OCI-LY3 (cell line): ENCODE data around the gene CYP26B1.

Source experiments
- H2AFZ ChIP-seq: fragments of 200-600, 300-600 bp; shearing (Covaris generic); 2 replicates; pipeline ENCODE4 v1.6.0; 2014; ENCODE audit warnings: antibody characterized with exemption, low read depth, low read length
- H3K27ac ChIP-seq: fragments of 200-600, 300-600 bp; sonication (generic); 2 replicates; pipeline ENCODE4 v1.5.1; 2014; ENCODE audit warnings: mild to moderate bottlenecking, low read length, moderate library complexity, mixed read lengths
- H3K27me3 ChIP-seq: fragments of 200-600, 300-600 bp; sonication (generic); 2 replicates; pipeline ENCODE4 v1.6.1; 2014; ENCODE audit warnings: low read depth, low read length, mixed read lengths
- H3K36me3 ChIP-seq: fragments of 200-600, 300-600 bp; sonication (generic); replicated peaks from 2 replicates; pipeline ENCODE3; 2014; ENCODE audit warnings: low read depth, low read length, mixed read lengths
- H3K4me1 ChIP-seq: fragments of 300-600, 200-600 bp; sonication (generic); 2 replicates; pipeline ENCODE4 v1.6.1; 2014; ENCODE audit warnings: low read length, mixed read lengths
- H3K4me2 ChIP-seq: fragments of 200-600, 300-600 bp; sonication (generic); 2 replicates; pipeline ENCODE4 v1.6.1; 2014; ENCODE audit warnings: low read length, mixed read lengths
- H3K4me3 ChIP-seq: fragments of 300-600, 200-600 bp; sonication (generic); 2 replicates; pipeline ENCODE4 v1.5.1; 2014; ENCODE audit warnings: antibody characterized with exemption, mild to moderate bottlenecking, low read length, moderate library complexity
- H3K79me2 ChIP-seq: fragments of 300-600, 200-600 bp; shearing (Covaris generic); 2 replicates; pipeline ENCODE4 v1.6.1; 2014; ENCODE audit warnings: mild to moderate bottlenecking, low read length, mixed read lengths
- H3K9ac ChIP-seq: fragments of 300-600, 200-600 bp; shearing (Covaris generic); 2 replicates; pipeline ENCODE4 v1.6.0; 2014; ENCODE audit warnings: mild to moderate bottlenecking, low read length, moderate library complexity
- H3K9me3 ChIP-seq: fragments of 200-600, 300-600 bp; shearing (Covaris generic); 2 replicates; pipeline ENCODE4 v1.6.1; 2014; ENCODE audit warnings: low read length, mixed read lengths; ENCODE audit not compliant: insufficient read depth
- H4K20me1 ChIP-seq: fragments of 200-600, 300-600 bp; sonication (generic); 2 replicates; pipeline ENCODE4 v1.6.1; 2016; ENCODE audit warnings: low read length, mixed read lengths; ENCODE audit not compliant: insufficient read depth
- EZH2phosphoT487 ChIP-seq: fragments of 200-600 bp; shearing (Covaris generic); IDR thresholded peaks from 2 replicates; pipeline ENCODE4 v1.6.1; 2018; ENCODE audit warnings: antibody characterized with exemption, mixed run types, low read depth
- TF ChIP-seq, protein P1 (sequence below): fragments of 200-600, 300-600 bp; sonication (generic); IDR thresholded peaks from 2 replicates; pipeline ENCODE4 v1.5.1; 2014; ENCODE audit warnings: antibody characterized with exemption, low read length, low read depth

Gene CYP26B1

DNA sequence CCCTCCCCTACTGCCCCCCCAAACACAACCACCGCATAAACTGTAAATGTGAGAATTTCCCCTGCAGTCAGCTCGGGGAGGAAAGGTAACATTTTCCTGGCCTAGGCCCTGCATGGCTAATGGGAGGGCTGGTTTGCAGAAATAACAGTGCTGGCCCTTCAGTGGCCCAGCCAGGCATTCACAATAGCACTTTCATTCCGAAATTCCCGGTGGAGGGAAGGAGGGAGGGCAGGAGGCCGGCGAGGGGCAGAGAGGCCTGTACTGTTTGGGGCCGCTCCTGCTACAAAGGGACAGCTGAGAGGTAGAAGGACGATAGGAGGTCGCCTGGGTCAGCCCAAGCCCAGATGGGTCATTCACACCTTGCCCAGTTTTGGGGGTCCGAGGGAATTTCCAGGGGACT lies 11.3 kb downstream of the CYP26B1 start:
- Histone ChIP-seq H3K9me3 (no peaks in the 10 kb centered on the region), H3K27ac (no peak overlapping the region), H4K20me1 (no peaks in the 10 kb centered on the region), H3K4me1 (no peaks in the 10 kb centered on the region), H2AFZ (no peak overlapping the region), H3K36me3 (no peaks in the 10 kb centered on the region), H3K27me3 (no peaks in the 10 kb centered on the region), H3K4me2 (no peak overlapping the region), H3K9ac (no peak overlapping the region), H3K79me2 (no peaks in the 10 kb centered on the region), H3K4me3 (no peak overlapping the region)
- TF ChIP-seq, protein P1, sequence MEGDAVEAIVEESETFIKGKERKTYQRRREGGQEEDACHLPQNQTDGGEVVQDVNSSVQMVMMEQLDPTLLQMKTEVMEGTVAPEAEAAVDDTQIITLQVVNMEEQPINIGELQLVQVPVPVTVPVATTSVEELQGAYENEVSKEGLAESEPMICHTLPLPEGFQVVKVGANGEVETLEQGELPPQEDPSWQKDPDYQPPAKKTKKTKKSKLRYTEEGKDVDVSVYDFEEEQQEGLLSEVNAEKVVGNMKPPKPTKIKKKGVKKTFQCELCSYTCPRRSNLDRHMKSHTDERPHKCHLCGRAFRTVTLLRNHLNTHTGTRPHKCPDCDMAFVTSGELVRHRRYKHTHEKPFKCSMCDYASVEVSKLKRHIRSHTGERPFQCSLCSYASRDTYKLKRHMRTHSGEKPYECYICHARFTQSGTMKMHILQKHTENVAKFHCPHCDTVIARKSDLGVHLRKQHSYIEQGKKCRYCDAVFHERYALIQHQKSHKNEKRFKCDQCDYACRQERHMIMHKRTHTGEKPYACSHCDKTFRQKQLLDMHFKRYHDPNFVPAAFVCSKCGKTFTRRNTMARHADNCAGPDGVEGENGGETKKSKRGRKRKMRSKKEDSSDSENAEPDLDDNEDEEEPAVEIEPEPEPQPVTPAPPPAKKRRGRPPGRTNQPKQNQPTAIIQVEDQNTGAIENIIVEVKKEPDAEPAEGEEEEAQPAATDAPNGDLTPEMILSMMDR, result no peak
- TF ChIP-seq EZH2phosphoT487, result no peak

DNA sequence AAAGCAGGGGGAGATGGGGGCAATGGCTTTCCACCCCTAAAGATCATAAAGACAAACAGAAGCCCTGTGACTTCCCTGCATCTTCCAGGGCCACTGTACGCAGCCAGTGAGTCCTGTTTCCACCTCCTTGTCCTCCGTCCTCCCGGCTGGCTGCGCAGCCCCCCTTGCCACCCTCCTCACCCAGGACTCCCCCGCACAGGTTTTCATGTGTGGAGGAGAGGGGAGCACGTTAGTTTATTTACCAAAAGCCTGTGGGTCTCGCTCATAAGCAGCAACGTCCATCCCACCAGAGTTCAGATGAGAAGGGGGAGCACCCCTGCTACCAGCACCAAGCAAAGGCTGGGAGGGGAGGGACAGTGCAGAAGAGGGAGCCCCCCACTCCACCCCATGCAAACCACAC lies 11.7 kb downstream of the CYP26B1 start:
- H3K4me2 ChIP-seq, result no peak overlapping the region
- no peaks in the 10 kb centered on the region for H4K20me1 ChIP-seq
- no peak overlapping the region for H3K27ac ChIP-seq
- H3K9ac ChIP-seq, result no peak overlapping the region
- no peaks in the 10 kb centered on the region for H3K36me3 ChIP-seq
- no peaks in the 10 kb centered on the region for H3K79me2 ChIP-seq
- no peaks in the 10 kb centered on the region for H3K9me3 ChIP-seq
- H3K4me1 ChIP-seq, result no peaks in the 10 kb centered on the region
- no peaks in the 10 kb centered on the region for H3K27me3 ChIP-seq
- no peak overlapping the region for H3K4me3 ChIP-seq
- TF ChIP-seq, protein P1, result no peak
- no peak for TF ChIP-seq EZH2phosphoT487
- no peak overlapping the region for H2AFZ ChIP-seq

DNA sequence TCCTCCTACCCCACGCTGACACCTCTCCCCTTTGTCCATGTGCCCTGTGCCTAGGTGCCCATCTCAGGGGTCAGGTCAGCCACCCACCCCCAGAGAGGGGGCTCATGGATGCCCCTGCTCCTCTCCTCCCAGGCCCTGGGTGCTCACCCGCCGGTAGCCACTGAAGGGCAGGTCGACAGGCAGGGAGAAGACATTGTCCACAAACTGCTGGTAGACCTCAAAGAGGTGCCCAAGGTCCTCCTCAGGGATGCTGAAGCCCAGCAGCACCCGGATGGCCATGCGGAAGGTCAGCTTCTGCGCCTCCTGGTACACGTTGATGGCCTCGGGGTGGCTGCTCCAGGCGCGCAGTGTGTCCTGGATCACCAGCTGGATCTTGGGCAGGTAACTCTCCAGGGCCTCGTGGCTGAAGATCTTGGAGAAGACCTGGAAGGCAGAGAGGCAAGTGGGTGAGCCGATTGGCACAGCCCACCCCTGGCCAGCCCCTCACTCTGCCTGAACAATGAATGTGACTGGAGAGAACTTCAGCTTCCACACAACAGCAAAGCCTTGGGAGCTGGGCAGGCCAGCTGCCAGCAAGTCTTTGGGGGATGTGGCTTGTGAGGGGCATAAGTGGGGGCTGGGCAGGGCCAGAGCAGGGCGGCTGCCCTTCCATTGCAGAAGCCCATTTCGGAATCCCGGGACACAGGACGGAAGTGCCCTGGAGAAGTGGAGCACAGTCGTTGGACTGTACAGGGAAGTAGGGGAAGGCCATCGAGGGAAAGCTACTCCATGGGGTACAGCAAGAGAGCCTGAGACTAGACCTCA lies 12.5 kb downstream of the CYP26B1 start:
- H3K79me2 ChIP-seq, result no peaks in the 10 kb centered on the region
- no peaks in the 10 kb centered on the region for H3K36me3 ChIP-seq
- H3K27ac ChIP-seq, result no peak overlapping the region
- no peaks in the 10 kb centered on the region for H3K27me3 ChIP-seq
- H3K9me3 ChIP-seq, result no peaks in the 10 kb centered on the region
- H3K4me3 ChIP-seq, result no peak overlapping the region
- no peaks in the 10 kb centered on the region for H4K20me1 ChIP-seq
- no peak overlapping the region for H3K4me2 ChIP-seq
- no peak overlapping the region for H3K9ac ChIP-seq
- TF ChIP-seq, protein P1, result no peak
- TF ChIP-seq EZH2phosphoT487, result no peak
- H2AFZ ChIP-seq, result no peak overlapping the region
- no peaks in the 10 kb centered on the region for H3K4me1 ChIP-seq

DNA sequence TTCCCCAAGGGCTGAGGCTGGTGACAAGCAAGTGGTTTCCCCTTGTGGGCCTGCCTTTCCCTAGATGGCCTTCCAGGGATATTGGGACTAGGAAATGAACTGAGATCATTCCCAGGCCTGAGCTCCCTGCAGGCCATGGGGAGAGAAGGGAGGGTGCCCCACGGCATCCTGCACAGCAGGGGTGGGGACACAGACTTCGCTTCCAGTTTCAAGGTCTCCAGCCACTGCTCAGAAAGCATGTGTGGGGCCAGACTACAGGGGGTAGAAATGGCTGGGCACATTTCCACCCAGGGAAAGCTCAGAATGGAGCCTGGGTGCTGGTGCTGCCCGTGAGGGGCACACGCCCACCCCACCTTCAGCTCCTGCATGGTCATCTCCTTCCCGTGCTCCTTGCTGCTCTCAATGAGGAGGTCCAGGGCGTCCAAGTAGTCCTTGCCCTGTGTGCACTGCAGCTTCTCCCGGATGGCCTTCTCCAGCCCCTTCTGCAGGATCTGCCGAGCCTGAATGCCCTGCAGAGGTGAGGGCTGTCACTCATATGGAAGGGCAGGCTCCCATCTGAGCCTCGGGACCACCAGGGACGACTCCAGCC lies 13.2 kb downstream of the CYP26B1 start:
- H3K36me3 ChIP-seq, result no peaks in the 10 kb centered on the region
- no peak overlapping the region for H3K27ac ChIP-seq
- TF ChIP-seq, protein P1, result no peak
- TF ChIP-seq EZH2phosphoT487, result no peak
- H3K79me2 ChIP-seq, result no peaks in the 10 kb centered on the region
- H3K4me1 ChIP-seq, result no peaks in the 10 kb centered on the region
- H2AFZ ChIP-seq, result no peak overlapping the region
- no peaks in the 10 kb centered on the region for H3K9me3 ChIP-seq
- no peak overlapping the region for H3K4me2 ChIP-seq
- H4K20me1 ChIP-seq, result no peaks in the 10 kb centered on the region
- H3K27me3 ChIP-seq, result no peaks in the 10 kb centered on the region
- no peak overlapping the region for H3K9ac ChIP-seq
- no peak overlapping the region for H3K4me3 ChIP-seq
